GM19025 (cell line): ENCODE measurements around the gene AGAP2.

Experiments used
- ATAC-seq: cut with Tn5 transposase; IDR thresholded peaks from one replicate; pipeline ENCODE4 v1.9.1; 2021; ENCODE audit warnings: mild to moderate bottlenecking, low read depth, moderate library complexity; ENCODE audit not compliant: unreplicated experiment

The AGAP2 gene

GRCh38 chr12:57739387-57739786 is 845 bp upstream of the AGAP2 start:
- ATAC-seq, result no peak

GRCh38 chr12:57737467-57738460 is 778 bp downstream of the AGAP2 start:
- no peak for ATAC-seq

DNA sequence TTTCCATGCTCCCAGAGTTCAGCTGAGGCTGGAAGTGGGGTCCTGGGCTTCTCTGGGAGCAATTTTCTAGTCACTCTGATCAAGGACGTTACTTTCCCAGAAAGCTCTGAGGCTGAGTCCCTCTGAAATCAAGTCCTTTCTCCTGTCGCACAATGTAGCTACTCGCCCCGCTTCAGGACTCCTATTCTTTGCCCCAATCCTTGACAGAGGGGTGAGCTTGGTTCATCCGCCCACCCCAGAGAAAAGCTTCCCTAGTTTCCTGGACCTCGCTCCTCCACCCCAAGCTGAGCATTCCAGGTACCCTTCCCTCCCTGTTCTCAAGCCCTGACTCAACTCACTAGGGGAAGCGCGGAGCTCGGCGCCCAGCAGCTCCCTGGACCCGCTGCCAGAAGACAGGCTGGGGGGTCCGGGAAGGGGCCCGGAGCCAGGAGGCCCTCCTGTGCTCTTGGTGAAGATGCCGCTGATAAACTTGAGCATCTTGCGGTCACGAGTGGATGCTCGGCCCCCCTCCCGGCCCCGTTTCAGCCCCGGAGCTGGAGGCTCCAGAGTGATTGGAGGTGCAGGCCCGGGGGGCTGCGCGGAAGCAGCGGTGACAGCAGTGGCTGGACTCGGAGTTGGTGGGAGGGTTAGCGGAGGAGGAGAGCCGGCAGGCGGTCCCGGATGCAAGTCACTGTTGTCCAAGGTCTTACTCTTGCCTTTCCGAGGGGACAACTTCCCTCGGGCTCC is 1.6 kb downstream of the AGAP2 start:
- ATAC-seq, result no peak

- no peak for ATAC-seq
These were observed 2.4 kb downstream of the AGAP2 start for GRCh38 chr12:57735952-57736740.

- no peak for ATAC-seq
These were observed 3.2 kb downstream of the AGAP2 start for GRCh38 chr12:57735198-57735855.

- ATAC-seq, result no peak
These were observed 4.0 kb downstream of the AGAP2 start for GRCh38 chr12:57734591-57734990.

- ATAC-seq, result no peak
These were observed 4.6 kb downstream of the AGAP2 start for GRCh38 chr12:57733928-57734327.

DNA sequence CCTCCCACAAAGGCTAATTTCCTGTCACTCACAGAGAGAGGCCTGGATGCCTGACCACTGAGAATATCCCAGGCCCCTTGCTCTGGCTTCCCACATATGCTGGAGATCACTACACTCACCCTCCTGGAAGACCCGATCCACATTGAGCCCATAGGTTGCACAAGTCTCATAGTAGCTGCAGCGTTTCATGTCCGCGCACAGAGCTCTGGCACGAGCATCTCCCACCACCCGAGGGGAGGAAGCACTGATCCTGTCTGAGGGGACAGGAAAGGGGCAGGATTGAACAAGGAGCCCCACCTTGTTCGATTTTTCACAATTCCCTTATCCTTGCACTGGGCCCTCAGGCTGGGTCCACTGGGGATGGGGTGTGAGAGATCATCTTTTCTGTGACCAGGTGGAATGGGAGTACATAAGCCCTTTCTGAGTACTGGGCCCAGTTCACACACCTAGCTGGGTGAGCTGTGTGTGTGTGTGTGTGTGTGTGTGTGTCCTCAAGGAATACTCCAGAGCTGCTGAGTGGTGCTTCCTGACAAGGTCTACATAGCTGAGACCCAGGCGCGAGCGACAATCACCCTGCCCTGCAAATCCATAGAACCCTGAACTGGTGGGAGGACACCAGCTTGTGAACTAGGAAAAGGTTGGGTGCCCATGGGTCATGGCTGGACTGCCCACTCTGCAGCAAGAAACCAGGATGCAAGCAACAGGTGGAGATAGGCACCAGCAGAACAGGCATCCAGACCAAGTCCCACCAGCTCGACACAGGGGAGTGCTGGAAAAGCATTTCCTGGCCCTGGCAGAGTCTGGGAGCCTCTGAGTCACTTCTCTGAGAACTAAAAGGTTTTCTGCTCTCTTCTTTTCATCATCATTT is 5.6 kb downstream of the AGAP2 start:
- ATAC-seq, result no peak

GRCh38 chr12:57732270-57732669 is 6.3 kb downstream of the AGAP2 start:
- ATAC-seq, result no peak

GRCh38 chr12:57731411-57732080 is 7.0 kb downstream of the AGAP2 start:
- ATAC-seq, result no peak

DNA sequence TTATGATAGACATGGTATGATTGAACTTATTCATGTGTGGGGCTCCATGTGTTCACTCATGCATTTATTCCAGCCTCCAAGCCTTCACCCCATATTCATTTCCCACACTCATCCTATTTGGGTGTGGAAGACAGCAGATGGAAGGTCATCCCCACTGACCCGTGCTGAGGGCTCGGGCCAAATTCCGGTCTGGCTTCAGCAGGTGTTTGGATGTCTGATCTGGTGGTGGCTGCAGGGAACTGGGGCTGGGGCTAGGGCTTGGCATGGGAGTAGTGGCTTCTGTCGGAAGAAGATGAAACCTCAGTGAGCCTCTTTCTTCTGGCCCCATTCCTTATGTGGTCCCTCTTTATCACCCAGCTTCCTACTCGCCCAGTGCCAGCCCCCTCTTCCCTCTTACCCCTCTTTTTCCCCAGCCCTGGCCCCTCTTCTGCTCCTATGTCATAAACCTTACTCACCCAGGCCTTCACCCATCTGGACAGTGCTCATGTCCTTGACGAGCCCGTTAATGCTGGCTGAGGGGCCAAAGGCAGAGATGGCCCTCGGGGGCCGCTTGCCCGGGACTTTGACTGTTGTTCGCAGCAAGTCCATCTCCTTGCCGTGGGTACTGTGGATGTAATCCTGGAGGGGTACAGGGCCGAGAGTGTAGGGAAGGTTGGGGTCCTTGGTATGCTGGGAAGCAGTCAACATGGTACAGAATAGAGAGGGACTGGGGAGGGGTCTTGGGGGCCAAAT is 8.0 kb downstream of the AGAP2 start:
- no peak for ATAC-seq

GRCh38 chr12:57729321-57729844 is 9.2 kb downstream of the AGAP2 start:
- no peak for ATAC-seq

- ATAC-seq, result no peak
These were observed 10.7 kb downstream of the AGAP2 start for GRCh38 chr12:57727758-57728395.

GRCh38 chr12:57726884-57727757 is 11.4 kb downstream of the AGAP2 start:
- ATAC-seq, result no peak

DNA sequence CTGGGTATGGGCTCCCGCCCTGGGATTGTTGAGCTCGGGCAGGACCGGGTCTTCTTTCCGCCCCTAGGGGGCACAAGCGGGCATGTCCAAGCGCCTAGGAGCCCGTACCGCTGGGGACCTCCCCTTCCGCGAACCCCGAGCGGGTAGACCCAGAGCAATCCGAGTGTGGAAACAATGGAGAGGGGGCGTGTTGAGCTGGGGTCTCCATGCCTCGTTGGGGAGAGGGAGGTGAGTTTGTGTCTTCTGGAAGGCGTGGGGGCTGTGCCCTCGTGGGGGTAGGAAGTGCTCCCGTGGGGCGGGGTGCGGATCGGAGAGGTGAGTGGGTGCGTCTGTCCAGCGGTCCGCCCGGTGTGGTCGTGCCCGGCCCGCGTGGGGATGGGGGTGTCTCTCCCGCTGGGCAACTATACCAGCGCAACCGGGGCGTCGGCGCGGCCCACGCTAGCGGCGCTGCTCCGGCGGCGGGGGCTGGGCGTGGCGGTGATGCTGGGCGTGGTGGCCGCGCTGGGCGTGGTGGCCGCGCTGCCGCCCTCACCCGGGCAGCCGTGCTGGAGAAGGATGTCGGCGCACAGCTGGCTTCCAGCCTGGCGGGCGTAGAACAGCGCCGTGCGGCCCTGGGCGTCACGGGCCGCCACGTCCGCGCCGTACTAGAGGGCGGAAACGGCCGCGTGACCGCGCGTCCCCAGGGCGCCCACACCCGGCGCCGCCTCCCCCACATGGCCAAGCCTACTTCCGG is 12.2 kb downstream of the AGAP2 start:
- no peak for ATAC-seq

GRCh38 chr12:57725851-57726150 is 12.7 kb downstream of the AGAP2 start:
- ATAC-seq, result no peak
